SU-DHL-6 (cell line): ENCODE measurements around the gene FMNL1.

Experiments used
- H2AFZ ChIP-seq: fragments of 200-600 bp; sonication (generic); 2 replicates; pipeline ENCODE4 v1.6.1; 2014; ENCODE audit warnings: low read depth, mild to moderate bottlenecking, moderate library complexity, mixed read lengths, antibody characterized with exemption, low read length; ENCODE audit not compliant: severe bottlenecking
- H3F3A ChIP-seq: fragments of 200-600 bp; shearing (Covaris generic); 2 replicates; pipeline ENCODE4 v1.6.0; 2016; ENCODE audit warnings: antibody characterized with exemption, mild to moderate bottlenecking; ENCODE audit not compliant: insufficient read depth
- H3K27ac ChIP-seq: fragments of 200-600 bp; sonication (generic); 2 replicates; pipeline ENCODE4 v1.5.1; 2016; ENCODE audit warnings: low read depth, mild to moderate bottlenecking, low read length, moderate library complexity, mixed read lengths
- H3K27me3 ChIP-seq: fragments of 200-600 bp; sonication (generic), shearing (Covaris generic); 2 replicates; pipeline ENCODE4 v1.6.0; 2014; ENCODE audit warnings: mild to moderate bottlenecking, low read length
- H3K36me3 ChIP-seq: fragments of 200-600 bp; sonication (generic); 2 replicates; pipeline ENCODE4 v1.6.1; 2014; ENCODE audit warnings: mild to moderate bottlenecking, low read length, mixed read lengths
- H3K4me2 ChIP-seq: fragments of 300-600, 200-600 bp; shearing (Covaris generic), sonication (generic); 2 replicates; pipeline ENCODE4 v1.6.0; 2014; ENCODE audit warnings: low read length, low read depth, mild to moderate bottlenecking; ENCODE audit not compliant: poor library complexity, severe bottlenecking
- H3K4me3 ChIP-seq: fragments of 200-600 bp; sonication (generic); 2 replicates; pipeline ENCODE4 v1.5.1; 2014; ENCODE audit warnings: antibody characterized with exemption, low read length, mild to moderate bottlenecking, mixed read lengths; ENCODE audit not compliant: insufficient read depth, poor library complexity, severe bottlenecking
- H3K79me2 ChIP-seq: fragments of 200-600 bp; sonication (generic); 2 replicates; pipeline ENCODE4 v1.6.1; 2014; ENCODE audit warnings: mild to moderate bottlenecking, low read length, moderate library complexity; ENCODE audit not compliant: insufficient read depth
- H3K9ac ChIP-seq: fragments of 200-600 bp; sonication (generic); 2 replicates; pipeline ENCODE4 v1.7.0; 2014; ENCODE audit warnings: mild to moderate bottlenecking, low read length
- H3K9me2 ChIP-seq: fragments of 200-600 bp; sonication (generic); replicated peaks from 2 replicates; pipeline ENCODE4 v1.6.1; 2014; ENCODE audit warnings: low read length; ENCODE audit not compliant: insufficient read depth
- H3K9me3 ChIP-seq: fragments of 200-600 bp; sonication (generic); 2 replicates; pipeline ENCODE4 v1.6.1; 2014; ENCODE audit warnings: low read length, mixed read lengths; ENCODE audit not compliant: insufficient read depth
- H4K20me1 ChIP-seq: fragments of 200-600 bp; sonication (generic); 2 replicates; pipeline ENCODE4 v1.6.1; 2014; ENCODE audit warnings: low read depth, mild to moderate bottlenecking, antibody characterized with exemption, low read length, moderate library complexity, mixed read lengths
- CTCF ChIP-seq: fragments of 200-600 bp; sonication (generic); IDR thresholded peaks from one replicate; pipeline ENCODE4 v1.5.1; 2017; ENCODE audit warnings: antibody characterized with exemption, mild to moderate bottlenecking, low read length, moderate library complexity; ENCODE audit not compliant: insufficient read depth, poor library complexity, severe bottlenecking
- EZH2phosphoT487 ChIP-seq: fragments of 200-600 bp; sonication (generic), shearing (Covaris generic); conservative IDR thresholded peaks from 2 replicates; pipeline ENCODE4 v1.6.1; 2018; ENCODE audit warnings: mild to moderate bottlenecking, antibody characterized with exemption, low read length, moderate library complexity, mixed read lengths

FMNL1 gene

GRCh38 chr17:45190503-45191255 lies 31.0 kb upstream of the FMNL1 start:
- no peaks in the 10 kb centered on the region for H3K27me3 ChIP-seq
- peaks cover 5% of the 10 kb centered on the region; the same call in 1 of the 2 replicates for H3F3A ChIP-seq
- H4K20me1 ChIP-seq = no peaks in the 10 kb centered on the region
- H3K79me2 ChIP-seq = no peaks in the 10 kb centered on the region
- no peak overlapping the region for H3K4me2 ChIP-seq
- no peaks in the 10 kb centered on the region for H3K9me2 ChIP-seq
- H3K36me3 ChIP-seq = no peaks in the 10 kb centered on the region
- no peak overlapping the region for H3K27ac ChIP-seq
- no peaks in the 10 kb centered on the region for H3K9me3 ChIP-seq
- no peak overlapping the region for H2AFZ ChIP-seq
- TF ChIP-seq EZH2phosphoT487 (no peak), CTCF (no peak)
- H3K4me3 ChIP-seq = no peak overlapping the region
- no peak overlapping the region for H3K9ac ChIP-seq

GRCh38 chr17:45195424-45195823 lies 26.3 kb upstream of the FMNL1 start:
- Histone ChIP-seq H3K4me2 (no peak overlapping the region), H3F3A (peaks cover 5% of the 10 kb centered on the region), H4K20me1 (no peaks in the 10 kb centered on the region), H3K9me3 (no peaks in the 10 kb centered on the region), H3K4me3 (no peak overlapping the region), H3K27ac (no peak overlapping the region), H3K79me2 (no peaks in the 10 kb centered on the region), H3K9me2 (no peaks in the 10 kb centered on the region), H2AFZ (no peak overlapping the region), H3K36me3 (no peaks in the 10 kb centered on the region), H3K27me3 (no peaks in the 10 kb centered on the region), H3K9ac (no peak overlapping the region)
- TF ChIP-seq CTCF (no peak), EZH2phosphoT487 (no peak)

- Histone ChIP-seq H2AFZ (no peak overlapping the region), H3K79me2 (no peaks in the 10 kb centered on the region), H3K9me2 (no peaks in the 10 kb centered on the region), H3K27ac (no peak overlapping the region), H3K27me3 (no peaks in the 10 kb centered on the region), H3K9ac (no peak overlapping the region), H3K4me2 (no peak overlapping the region), H3K9me3 (no peaks in the 10 kb centered on the region), H3F3A (no peaks in the 10 kb centered on the region; the same call in 1 of the 2 replicates), H3K36me3 (no peaks in the 10 kb centered on the region), H4K20me1 (no peaks in the 10 kb centered on the region), H3K4me3 (no peak overlapping the region)
- TF ChIP-seq CTCF (no peak), EZH2phosphoT487 (no peak)
These were observed 24.6 kb upstream of the FMNL1 start for GRCh38 chr17:45197108-45197507.
